Thyroid gland (tissue), 4 donors: ENCODE results near the gene TNPO3. TPM values are rescaled to one million over a fixed set of nuclear protein-coding genes. Genes with fewer than 3 reads are reported as not detected.

Experiments used
- DNase-seq, 2 donors: peaks; one replicate each; pipeline ENCODE4 v3.0.0-alpha.2; 2019
- H3K27ac ChIP-seq, 3 donors: fragments of 200-600 bp; sonication (generic); 1 replicate in 2 of 3; 2 replicates in 1 of 3; pipeline ENCODE4 v1.5.1; 2016 to 2019; ENCODE audit warnings: mild to moderate bottlenecking in 1 of 3, moderate library complexity in 1 of 3
- H3K27me3 ChIP-seq: fragments of 200-600 bp; sonication (generic); one replicate; pipeline ENCODE4 v1.5.1; 2019
- H3K36me3 ChIP-seq, 2 donors: fragments of 200-600 bp; sonication (generic); one replicate each; pipeline ENCODE4 v1.5.1; 2016 to 2019
- H3K4me1 ChIP-seq, 2 donors: fragments of 200-600 bp; sonication (generic); one replicate each; pipeline ENCODE4 v1.5.1; 2017 to 2019
- H3K4me3 ChIP-seq, 3 donors: fragments of 200-600 bp; sonication (generic); replicated peaks in 1 of 3; 1 replicate in 2 of 3; 2 replicates in 1 of 3; pipeline ENCODE4 v1.5.1; 2016; ENCODE audit warnings: mild to moderate bottlenecking in 1 of 3
- H3K9me3 ChIP-seq: fragments of 200-600 bp; sonication (generic); one replicate; pipeline ENCODE4 v1.5.1; 2017
- CTCF ChIP-seq, 6 experiments: fragments of 200-600 bp in 3 of 6; fragments of 450-650 bp in 3 of 6; sonication (generic) in 3 of 6; IDR thresholded peaks; one replicate each; pipeline ENCODE4 v1.5.1; 2016 to 2019; ENCODE audit warnings: antibody characterized with exemption in 6 of 6, mild to moderate bottlenecking in 2 of 6, inconsistent platforms in 1 of 6, moderate library complexity in 1 of 6
- POLR2A ChIP-seq, 2 donors: fragments of 450-650 bp; IDR thresholded peaks; one replicate each; pipeline ENCODE4 v1.6.1; 2017; ENCODE audit warnings: antibody characterized with exemption in 2 of 2, mild to moderate bottlenecking in 2 of 2, moderate library complexity in 1 of 2
- WGBS, 2 donors: methylation state at CpG; one replicate each; pipeline ENCODE4 v1.1.5; 2017; 5-methylcytosine and 5-hydroxymethylcytosine counted together
- intact Hi-C: fragments of 100-400 bp; cut with DNase I; formaldehyde crosslinking; loops from one replicate; pipeline ENCODE4 v1.15.1; 2023
- total RNA-seq, 4 donors: library from RNA; depleted of rRNA; stranded (reverse); fragments of >200 nt; gene quantifications; one replicate each; pipeline ENCODE4 v1.2.3, GENCODE V29; 2016

The TNPO3 gene
- total RNA-seq, 4 donors from 2014 or later = 46.1 to 56.2 (median 51.8) TPM

- Histone ChIP-seq H3K27ac (no peak overlapping the region), H3K9me3 (no peaks in the 10 kb centered on the region), H3K36me3 (peaks cover 14 to 23% of the 10 kb centered on the region in 2 donors), H3K4me1 (no peaks in the 10 kb centered on the region), H3K27me3 (no peaks in the 10 kb centered on the region), H3K4me3 (no peak overlapping the region)
- WGBS, 2 donors = 87 to 96% methylated on average over 2 of the region's 2 CpGs
- DNase-seq = no peak
- intact Hi-C loops = no loop called here
- TF ChIP-seq POLR2A (IDR thresholded peaks at IDR 0.05) (no peak), CTCF (IDR thresholded peaks at IDR 0.05) (no peak)
These were observed 61.5 kb downstream of the TNPO3 start for GRCh38 chr7:128993419-128993818.

- Histone ChIP-seq H3K4me3 (no peak overlapping the region), H3K4me1 (no peaks in the 10 kb centered on the region), H3K36me3 (peaks cover 16% of the 10 kb centered on the region in 2 donors), H3K27me3 (no peaks in the 10 kb centered on the region), H3K27ac (no peak overlapping the region), H3K9me3 (no peaks in the 10 kb centered on the region)
- DNase-seq = no peak
- TF ChIP-seq POLR2A (IDR thresholded peaks at IDR 0.05) (no peak), CTCF (IDR thresholded peaks at IDR 0.05) (no peak)
- 72 to 79% methylated on average over 9 of the region's 9 CpGs for WGBS, 2 donors
- intact Hi-C loops = no loop called here
These were observed 65.0 kb downstream of the TNPO3 start for GRCh38 chr7:128989961-128990360.

GRCh38 chr7:128988372-128988771 lies 66.5 kb downstream of the TNPO3 start:
- Histone ChIP-seq H3K4me1 (no peaks in the 10 kb centered on the region), H3K27ac (no peak overlapping the region), H3K36me3 (peaks cover 16 to 25% of the 10 kb centered on the region in 2 donors), H3K4me3 (no peak overlapping the region), H3K9me3 (no peaks in the 10 kb centered on the region), H3K27me3 (no peaks in the 10 kb centered on the region)
- TF ChIP-seq POLR2A (IDR thresholded peaks at IDR 0.05) = no peak
- TF ChIP-seq CTCF (IDR thresholded peaks at IDR 0.05) = no peak
- intact Hi-C loops = no loop called here
- DNase-seq = no peak

- no peaks in the 10 kb centered on the region for H3K9me3 ChIP-seq
- peaks cover 20 to 31% of the 10 kb centered on the region in 2 donors for H3K36me3 ChIP-seq
- WGBS, 2 donors = 86 to 92% methylated on average over 3 of the region's 3 CpGs
- no peak overlapping the region for H3K27ac ChIP-seq
- H3K4me3 ChIP-seq = no peak overlapping the region
- H3K27me3 ChIP-seq = no peaks in the 10 kb centered on the region
- intact Hi-C loops = no loop called here
- H3K4me1 ChIP-seq = no peaks in the 10 kb centered on the region
- TF ChIP-seq CTCF (IDR thresholded peaks at IDR 0.05) (no peak), POLR2A (IDR thresholded peaks at IDR 0.05) (no peak)
- DNase-seq = no peak
These were observed 68.3 kb downstream of the TNPO3 start for GRCh38 chr7:128986609-128987008.

GRCh38 chr7:128985660-128986059 lies 69.3 kb downstream of the TNPO3 start:
- no peaks in the 10 kb centered on the region for H3K9me3 ChIP-seq
- intact Hi-C loops = no loop called here
- TF ChIP-seq CTCF (IDR thresholded peaks at IDR 0.05) = no peak
- no peak for TF ChIP-seq POLR2A (IDR thresholded peaks at IDR 0.05)
- H3K36me3 ChIP-seq = peaks cover 23 to 33% of the 10 kb centered on the region in 2 donors
- DNase-seq = no peak
- no peaks in the 10 kb centered on the region for H3K27me3 ChIP-seq
- H3K4me1 ChIP-seq = no peaks in the 10 kb centered on the region
- no peak overlapping the region for H3K4me3 ChIP-seq
- H3K27ac ChIP-seq = no peak overlapping the region
